Activated naive CD8-positive, alpha-beta T cell treated with anti-CD3 and anti-CD28 coated beads, Interleukin-2, amount 10 ng/mL, durations not matched to agents 7 days and 5 days (primary cell): ENCODE measurements around the gene MIOX. TPM values are rescaled to one million over a fixed set of nuclear protein-coding genes. Genes with fewer than 3 reads are reported as not detected.
A peak's percentile ranks its signal among the peaks of the same experiment; 100 is the strongest.

ENCODE experiments used
- ATAC-seq: fragments of 150-1000 bp; cut with Tn5 transposase; one replicate; pipeline ENCODE4 v1.10.0; 2021; ENCODE audit warnings: low read depth, moderate library complexity
- POLR2A ChIA-PET: fragments of 350-600 bp; sonication (Branson Sonifier 250); formaldehyde crosslinking; loops from one replicate; lab custom pipeline; 2021; ENCODE audit warnings: antibody characterized with exemption; lab: Charles Lee
- DNase-seq: peaks from one replicate; pipeline ENCODE4 v3.0.0; 2021
- H3K27ac Mint-ChIP-seq: one replicate; pipeline ENCODE4 v1.8.0; 2022; ENCODE audit warnings: mild to moderate bottlenecking, mixed read lengths
- H3K27me3 Mint-ChIP-seq: one replicate; pipeline ENCODE4 v1.8.0; 2022; ENCODE audit warnings: mild to moderate bottlenecking, moderate library complexity, mixed read lengths
- H3K36me3 Mint-ChIP-seq: one replicate; pipeline ENCODE4 v1.8.0; 2021; ENCODE audit warnings: mild to moderate bottlenecking, mixed read lengths
- H3K4me1 Mint-ChIP-seq: one replicate; pipeline ENCODE4 v1.8.0; 2021; ENCODE audit warnings: mixed read lengths
- H3K4me3 Mint-ChIP-seq: one replicate; pipeline ENCODE4 v1.8.0; 2022; ENCODE audit warnings: mild to moderate bottlenecking, moderate library complexity, mixed read lengths
- H3K9me3 Mint-ChIP-seq: one replicate; pipeline ENCODE4 v1.8.0; 2021; ENCODE audit warnings: mixed read lengths
- total RNA-seq, 2 experiments: library from RNA; stranded (reverse); gene quantifications; one replicate each; pipeline ENCODE4 v1.2.3, GENCODE V29; 2021

MIOX gene
- total RNA-seq, 2 experiments from 2014 or later: not detected

DNA sequence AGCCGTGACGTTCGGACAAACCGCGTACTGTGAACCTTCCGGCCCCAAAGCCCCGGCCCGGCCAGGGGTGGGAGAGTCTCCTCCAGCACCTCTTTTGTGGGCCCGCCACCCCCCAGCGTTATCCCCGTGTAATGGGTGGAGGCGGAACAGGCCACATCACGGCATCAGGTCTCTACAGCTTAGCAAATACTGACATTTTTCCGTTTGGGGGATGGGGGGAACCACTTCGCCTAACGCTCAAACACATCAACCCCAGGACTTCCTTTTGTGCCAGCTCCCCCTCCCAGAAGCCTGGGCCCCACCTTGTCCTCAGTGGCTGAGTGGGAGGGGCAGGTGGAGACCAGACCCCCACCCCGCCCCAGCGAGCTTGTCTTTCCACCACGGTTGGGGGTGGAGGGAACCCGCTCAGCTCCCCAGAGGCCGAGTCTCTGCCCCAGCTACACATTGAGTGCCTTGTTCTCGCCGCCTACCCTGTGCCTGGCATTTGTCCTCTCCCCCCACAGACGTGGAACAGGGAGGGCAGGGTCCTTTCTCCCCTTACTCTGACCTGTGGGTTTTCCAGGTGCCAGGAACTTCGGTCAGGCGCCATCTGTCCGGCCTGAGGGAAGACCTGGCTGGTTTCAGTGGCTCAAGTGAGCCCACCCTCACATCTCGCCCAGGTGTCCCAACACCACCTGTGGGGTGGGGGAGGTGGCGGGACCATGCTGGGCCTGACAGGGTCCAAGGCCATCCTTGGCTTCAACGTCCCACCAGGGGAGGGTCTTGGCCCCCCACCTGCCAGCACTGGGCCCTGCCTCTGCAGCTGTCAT lies 41.4 kb upstream of the MIOX start:
- Mint-ChIP-seq H3K4me1 (peaks cover 21% of the 10 kb centered on the region), H3K27me3 (no peaks in the 10 kb centered on the region), H3K36me3 (peaks cover 9% of the 10 kb centered on the region), H3K27ac (peak overlapping the region; percentile 90), H3K4me3 (peak overlapping the region; percentile 25), H3K9me3 (no peaks in the 10 kb centered on the region)
- no peak for DNase-seq
- POLR2A ChIA-PET: interaction anchor here (0.6 to 2.3 kb wide), 12 partner anchors 8 to 228 kb away, joined by 3 to 13 read pairs (median 3); partner anchors contain the start of gene SCO2
- ATAC-seq: peak; percentile 65

GRCh38 chr22:50445880-50446707 lies 40.6 kb upstream of the MIOX start:
- Mint-ChIP-seq H3K27me3 (no peaks in the 10 kb centered on the region), H3K4me1 (peaks cover 23% of the 10 kb centered on the region), H3K4me3 (peak overlapping the region; percentile 25), H3K9me3 (no peaks in the 10 kb centered on the region), H3K36me3 (peaks cover 12% of the 10 kb centered on the region), H3K27ac (peak overlapping the region; percentile 90)
- ATAC-seq (no peak), DNase-seq (no peak)
- POLR2A ChIA-PET: interaction anchor here (1.2 to 2.3 kb wide), 4 partner anchors 23 to 175 kb away, joined by 3 to 13 read pairs (median 8); no protein-coding TSS in a partner anchor

DNA sequence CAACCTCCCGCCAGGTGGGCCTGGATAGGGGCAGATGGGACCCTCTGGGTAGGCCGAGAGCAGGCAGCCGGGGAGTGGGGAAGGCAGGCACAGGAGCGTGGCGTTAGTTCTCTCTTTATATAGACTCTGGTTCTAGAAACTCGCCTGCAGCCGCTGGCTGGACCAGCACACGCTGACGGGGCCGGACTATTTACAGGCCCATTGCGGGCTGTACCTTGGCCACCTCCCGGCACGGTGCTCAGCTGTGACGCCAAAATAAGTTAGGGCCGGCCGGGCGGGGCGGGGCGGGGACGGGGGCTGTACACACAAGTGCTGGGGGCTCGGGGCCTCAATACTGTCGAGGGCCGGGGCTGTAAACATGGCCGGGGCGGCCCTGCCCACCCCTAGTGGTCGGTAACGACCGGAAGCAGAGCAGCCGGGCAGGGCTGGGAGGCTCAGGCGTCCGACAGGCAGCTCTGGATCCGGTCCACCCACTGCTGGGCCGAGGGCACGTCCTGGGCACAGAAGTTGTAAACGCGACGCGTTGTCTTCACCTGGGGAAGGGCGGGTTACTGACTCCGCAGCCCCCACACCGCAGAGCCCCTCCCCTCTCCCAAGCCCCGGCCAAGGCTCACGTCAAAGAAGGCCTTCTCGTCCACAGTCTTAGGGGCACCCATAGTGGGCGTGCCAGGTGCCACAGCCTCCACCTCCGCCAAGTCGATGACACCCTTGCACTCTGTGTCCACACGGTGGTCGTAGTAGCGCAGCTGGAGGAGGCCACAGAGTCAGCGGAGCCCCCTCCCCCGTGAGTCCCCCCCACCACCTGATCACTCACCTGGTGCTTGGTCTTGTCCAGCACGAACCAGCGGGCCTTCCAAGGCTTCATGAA lies 39.7 kb upstream of the MIOX start:
- DNase-seq (no peak), ATAC-seq (no peak)
- no peak overlapping the region for H3K4me3 Mint-ChIP-seq
- peaks cover 23% of the 10 kb centered on the region for H3K4me1 Mint-ChIP-seq
- POLR2A ChIA-PET: no interaction called here
- H3K9me3 Mint-ChIP-seq: no peaks in the 10 kb centered on the region
- peaks cover 12% of the 10 kb centered on the region for H3K36me3 Mint-ChIP-seq
- no peaks in the 10 kb centered on the region for H3K27me3 Mint-ChIP-seq
- H3K27ac Mint-ChIP-seq: no peak overlapping the region

- Mint-ChIP-seq H3K36me3 (peaks cover 12% of the 10 kb centered on the region), H3K4me3 (no peak overlapping the region), H3K4me1 (peaks cover 23% of the 10 kb centered on the region), H3K27me3 (no peaks in the 10 kb centered on the region), H3K27ac (no peak overlapping the region), H3K9me3 (no peaks in the 10 kb centered on the region)
- DNase-seq (no peak), ATAC-seq (no peak)
- POLR2A ChIA-PET: no interaction called here
Measured at GRCh38 chr22:50447576-50448551, 38.8 kb upstream of the MIOX start.

DNA sequence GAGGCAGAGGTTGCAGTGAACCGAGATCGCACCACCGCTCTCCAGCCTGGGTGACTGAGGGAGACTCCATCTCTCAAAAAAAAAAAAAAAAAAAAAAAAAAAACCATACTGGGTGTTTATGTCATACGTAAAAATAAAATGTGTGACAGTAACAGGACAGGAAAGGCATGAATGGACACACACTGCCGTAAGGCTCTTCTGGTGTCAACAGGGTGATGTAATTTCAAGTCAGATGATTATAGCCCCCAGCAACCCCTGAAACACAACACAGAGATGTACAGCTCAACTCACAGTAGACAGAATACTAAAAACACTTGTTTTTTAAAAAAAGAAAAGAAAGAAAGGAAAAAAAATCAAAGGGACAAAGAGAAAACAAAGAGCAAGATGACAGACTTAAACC lies 34.0 kb upstream of the MIOX start:
- Mint-ChIP-seq H3K4me3 (no peak overlapping the region), H3K27ac (peak overlapping the region; percentile 28), H3K9me3 (no peaks in the 10 kb centered on the region), H3K4me1 (peaks cover 11% of the 10 kb centered on the region), H3K27me3 (no peaks in the 10 kb centered on the region), H3K36me3 (peaks cover 12% of the 10 kb centered on the region)
- POLR2A ChIA-PET: interaction anchor here (0.6 to 1.2 kb wide), 2 partner anchors 8 to 151 kb away, joined by 4 to 5 read pairs; no protein-coding TSS in a partner anchor
- DNase-seq (no peak), ATAC-seq (no peak)

- no peaks in the 10 kb centered on the region for H3K9me3 Mint-ChIP-seq
- DNase-seq (no peak), ATAC-seq (no peak)
- H3K27ac Mint-ChIP-seq: no peak overlapping the region
- H3K27me3 Mint-ChIP-seq: no peaks in the 10 kb centered on the region
- peaks cover 9% of the 10 kb centered on the region for H3K36me3 Mint-ChIP-seq
- H3K4me1 Mint-ChIP-seq: peaks cover 7% of the 10 kb centered on the region
- no peak overlapping the region for H3K4me3 Mint-ChIP-seq
- POLR2A ChIA-PET: interaction anchor here (0.6 to 2.5 kb wide), 2 partner anchors 15 to 73 kb away, joined by 5 to 13 read pairs; no protein-coding TSS in a partner anchor
Measured at GRCh38 chr22:50454556-50455075, 32.0 kb upstream of the MIOX start.

GRCh38 chr22:50455201-50455600 lies 31.5 kb upstream of the MIOX start:
- no peak for DNase-seq
- POLR2A ChIA-PET: interaction anchor here (0.6 to 2.5 kb wide), 2 partner anchors 14 to 72 kb away, joined by 5 to 13 read pairs; no protein-coding TSS in a partner anchor
- Mint-ChIP-seq H3K27ac (no peak overlapping the region), H3K4me1 (peaks cover 4% of the 10 kb centered on the region), H3K27me3 (no peaks in the 10 kb centered on the region), H3K9me3 (no peaks in the 10 kb centered on the region), H3K36me3 (peaks cover 8% of the 10 kb centered on the region), H3K4me3 (no peak overlapping the region)
- ATAC-seq: no peak

DNA sequence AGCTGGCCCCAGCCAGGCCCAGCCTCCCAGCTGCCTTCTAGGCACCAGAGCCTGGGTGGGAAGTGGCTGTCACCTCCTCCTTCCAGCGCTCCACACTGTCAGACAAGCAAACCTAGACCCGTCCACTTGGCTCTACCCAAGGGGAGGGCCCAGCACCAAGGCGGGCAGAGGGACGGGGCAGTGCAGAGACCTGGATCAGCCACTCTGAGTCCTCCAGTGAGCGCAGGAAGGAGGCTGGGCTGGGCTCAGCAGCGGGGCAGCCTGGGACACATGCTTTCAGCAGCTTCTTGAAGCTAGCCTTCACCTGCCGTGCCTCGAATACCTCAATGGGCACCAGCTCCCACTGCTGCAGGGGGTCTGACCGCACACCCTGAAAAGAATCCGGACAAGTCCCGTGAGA lies 30.6 kb upstream of the MIOX start:
- Mint-ChIP-seq H3K36me3 (peaks cover 6% of the 10 kb centered on the region), H3K27me3 (no peaks in the 10 kb centered on the region), H3K9me3 (no peaks in the 10 kb centered on the region), H3K4me1 (peaks cover 1% of the 10 kb centered on the region), H3K27ac (no peak overlapping the region), H3K4me3 (no peak overlapping the region)
- POLR2A ChIA-PET: interaction anchor here (1.1 to 2.5 kb wide), 2 partner anchors 13 to 29 kb away, joined by 3 to 13 read pairs; no protein-coding TSS in a partner anchor
- DNase-seq (no peak), ATAC-seq (no peak)

DNA sequence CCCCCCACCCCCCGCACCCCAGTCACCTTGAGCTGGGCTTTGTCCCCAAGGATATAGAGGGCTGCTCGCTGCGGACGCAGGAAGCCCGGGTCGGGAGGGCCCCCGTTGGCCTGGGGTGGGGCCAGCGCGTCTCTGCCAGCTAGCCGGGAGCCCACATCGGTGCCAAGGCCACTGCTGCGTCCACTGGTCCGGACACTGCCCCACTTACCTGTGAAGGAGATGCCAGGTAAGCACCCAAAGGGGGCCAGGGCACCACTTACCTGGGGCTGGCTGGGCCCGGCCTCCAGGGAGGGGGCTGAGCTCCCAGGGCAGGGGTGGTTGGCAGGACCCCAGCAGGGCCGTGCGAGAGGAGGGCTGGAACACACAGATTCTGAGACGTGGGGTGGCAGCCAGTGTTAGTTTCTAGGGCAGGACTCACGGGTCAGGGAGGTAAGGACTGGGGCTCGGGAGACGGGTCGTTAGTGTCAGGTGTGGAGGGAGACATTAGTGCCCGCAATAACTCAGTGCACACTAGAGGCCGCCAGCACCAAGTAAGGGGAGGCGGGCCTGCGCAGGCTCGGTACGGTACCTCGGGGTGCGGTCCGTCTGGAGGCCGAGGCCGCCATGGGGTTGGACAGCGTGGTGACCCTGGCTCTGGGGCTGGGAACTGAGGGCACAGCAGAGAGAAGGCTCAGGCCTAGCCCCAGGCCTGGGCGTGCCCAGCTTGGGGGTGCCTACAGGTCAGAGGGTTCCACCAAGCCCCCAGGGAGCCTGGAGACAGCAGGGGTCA lies 30.0 kb upstream of the MIOX start:
- H3K9me3 Mint-ChIP-seq: no peaks in the 10 kb centered on the region

GRCh38 chr22:50459016-50459415 lies 27.6 kb upstream of the MIOX start:
- DNase-seq (no peak), ATAC-seq (no peak)
- H3K4me3 Mint-ChIP-seq: no peak overlapping the region
- peaks cover 10% of the 10 kb centered on the region for H3K36me3 Mint-ChIP-seq
- H3K9me3 Mint-ChIP-seq: no peaks in the 10 kb centered on the region
- POLR2A ChIA-PET: no interaction called here
- H3K27me3 Mint-ChIP-seq: no peaks in the 10 kb centered on the region
- H3K27ac Mint-ChIP-seq: no peak overlapping the region
- H3K4me1 Mint-ChIP-seq: no peaks in the 10 kb centered on the region

More for the DNA sequence above, 30.0 kb upstream of the MIOX start:
- DNase-seq (no peak), ATAC-seq (peak; percentile 41)
- Mint-ChIP-seq H3K36me3 (peaks cover 6% of the 10 kb centered on the region), H3K4me3 (no peak overlapping the region), H3K27me3 (no peaks in the 10 kb centered on the region), H3K27ac (peak overlapping the region; percentile 45), H3K4me1 (peaks cover 1% of the 10 kb centered on the region)
- POLR2A ChIA-PET: interaction anchor here (0.5 to 2.5 kb wide), 4 partner anchors 12 to 36 kb away, joined by 3 to 13 read pairs (median 4); no protein-coding TSS in a partner anchor

GRCh38 chr22:50459496-50460140 lies 27.0 kb upstream of the MIOX start:
- no peaks in the 10 kb centered on the region for H3K9me3 Mint-ChIP-seq
- DNase-seq: no peak
- POLR2A ChIA-PET: no interaction called here
- H3K36me3 Mint-ChIP-seq: peaks cover 13% of the 10 kb centered on the region
- H3K4me1 Mint-ChIP-seq: no peaks in the 10 kb centered on the region
- H3K27ac Mint-ChIP-seq: no peak overlapping the region
- no peak for ATAC-seq
- H3K27me3 Mint-ChIP-seq: no peaks in the 10 kb centered on the region
- no peak overlapping the region for H3K4me3 Mint-ChIP-seq
